Measurements from ENCODE around the gene ZDHHC1.

Gene ZDHHC1, protein sequence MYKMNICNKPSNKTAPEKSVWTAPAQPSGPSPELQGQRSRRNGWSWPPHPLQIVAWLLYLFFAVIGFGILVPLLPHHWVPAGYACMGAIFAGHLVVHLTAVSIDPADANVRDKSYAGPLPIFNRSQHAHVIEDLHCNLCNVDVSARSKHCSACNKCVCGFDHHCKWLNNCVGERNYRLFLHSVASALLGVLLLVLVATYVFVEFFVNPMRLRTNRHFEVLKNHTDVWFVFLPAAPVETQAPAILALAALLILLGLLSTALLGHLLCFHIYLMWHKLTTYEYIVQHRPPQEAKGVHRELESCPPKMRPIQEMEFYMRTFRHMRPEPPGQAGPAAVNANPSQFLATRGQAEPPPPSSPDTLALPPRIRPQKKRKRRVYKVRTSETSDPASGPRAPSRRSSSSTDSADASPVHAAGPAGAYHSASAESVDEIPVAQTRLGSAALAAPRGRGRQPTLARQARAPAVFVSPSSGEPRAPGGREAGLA

DNA sequence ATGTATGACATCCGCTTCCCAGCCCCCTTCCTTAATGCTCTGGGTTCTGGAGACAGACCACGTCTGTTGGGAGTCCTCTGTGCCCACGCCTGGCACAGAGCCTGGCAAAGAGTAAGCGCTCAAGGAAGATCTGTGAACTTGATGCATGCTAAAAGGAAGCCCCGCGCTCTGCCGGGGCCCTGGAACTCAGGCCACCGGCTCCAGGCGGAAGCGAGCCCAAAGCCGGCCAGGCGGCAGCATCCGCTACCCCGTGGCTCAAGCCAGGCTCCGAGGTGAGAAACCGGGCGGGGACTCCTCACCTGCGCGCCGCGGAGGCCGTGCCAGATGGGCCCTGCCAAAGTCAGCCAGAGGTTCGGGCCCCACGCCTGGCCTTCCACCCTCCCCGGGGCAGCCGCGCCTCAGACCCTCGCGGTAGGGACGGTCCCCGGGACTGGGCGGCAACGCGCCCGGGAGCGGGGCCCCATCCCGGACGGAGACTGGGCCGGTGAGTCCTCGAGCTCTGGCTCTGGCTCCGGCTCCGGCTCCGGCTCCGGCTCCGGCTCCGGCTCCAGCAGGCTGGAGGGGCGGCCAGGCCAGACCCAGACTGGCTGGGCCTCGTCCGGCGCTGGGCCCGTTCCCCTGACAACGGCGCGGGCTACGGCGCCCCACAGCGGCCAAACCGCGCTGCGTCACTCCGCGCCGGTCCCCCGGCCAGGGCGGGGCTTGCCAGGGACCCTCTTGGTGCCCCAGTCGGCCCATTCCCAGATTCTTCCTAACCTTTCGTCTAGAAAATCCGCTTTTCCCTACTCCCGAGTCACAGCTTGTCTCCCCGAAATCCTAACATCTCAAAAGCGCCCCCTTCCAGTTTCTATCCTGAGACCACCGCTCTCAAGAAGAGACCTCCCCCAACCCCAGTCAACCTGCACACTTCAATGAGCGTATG, at the start of gene ZDHHC1:
TSS of gene ZDHHC1 (minus strand) at position 606 of the 922 bp plus-strand sequence. CDS start 8,702 bp downstream, outside the sequence.
- no peak for FAIRE-seq

DNA sequence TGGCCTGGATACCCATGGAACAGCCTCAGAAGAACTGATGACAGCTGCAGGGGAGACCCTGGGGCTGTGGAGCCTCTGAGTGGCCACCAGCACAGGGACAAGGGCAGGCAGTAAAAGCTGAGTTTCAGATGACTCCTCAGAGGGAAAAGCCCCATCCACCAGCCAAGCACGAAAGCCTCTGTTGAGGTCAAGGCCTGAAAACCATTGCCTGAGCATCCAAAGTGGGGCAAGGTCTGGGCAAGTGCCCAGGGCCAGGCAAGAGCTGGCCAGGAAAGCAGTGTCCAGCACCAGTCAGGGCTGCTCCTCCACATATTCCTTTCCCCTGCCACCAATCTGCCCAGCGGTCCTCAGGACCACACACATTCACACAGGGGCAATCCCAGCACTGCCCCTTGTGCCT, 48.3 kb upstream of the ZDHHC1 start:
- no peak for FAIRE-seq

DNA sequence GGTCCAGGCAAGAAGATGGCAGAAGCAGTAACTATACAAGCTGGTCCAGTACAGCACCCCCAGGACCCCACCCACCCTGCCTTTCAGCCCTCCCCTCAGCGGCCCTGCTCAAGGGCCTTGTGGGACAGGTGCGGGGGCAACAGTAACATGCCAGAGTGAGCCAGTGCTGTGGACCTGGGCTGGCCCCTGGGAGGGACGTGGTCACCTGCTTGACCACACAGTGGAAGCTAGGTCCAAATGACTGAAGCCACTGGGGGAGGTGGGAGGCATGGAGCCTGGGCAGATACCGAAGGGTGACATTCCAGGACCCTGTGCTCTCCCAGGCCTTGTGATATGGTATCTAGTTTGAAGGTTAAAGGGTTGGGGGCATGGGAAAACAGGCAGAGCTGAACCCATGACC, 47.4 kb upstream of the ZDHHC1 start:
- FAIRE-seq = no peak

DNA sequence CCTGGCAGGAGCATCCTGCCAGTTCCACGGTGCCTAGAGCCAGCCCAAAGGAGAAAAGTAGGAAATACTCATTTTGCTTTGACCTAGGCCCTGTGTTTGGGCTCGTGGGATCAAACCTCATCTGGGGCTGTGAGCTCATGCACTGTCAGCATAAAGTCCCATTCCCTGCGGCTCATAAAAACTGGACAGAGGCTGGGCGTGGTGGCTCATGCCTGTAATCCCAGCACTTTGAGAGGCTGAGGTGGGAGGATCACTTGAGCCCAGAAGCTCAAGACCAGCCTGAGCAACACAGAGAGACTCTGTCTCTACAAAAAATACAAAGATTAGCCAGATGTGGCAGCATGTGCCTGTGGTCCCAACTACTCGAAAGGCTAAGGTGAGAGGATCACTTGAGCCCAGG, 46.8 kb upstream of the ZDHHC1 start:
- FAIRE-seq = no peak

DNA sequence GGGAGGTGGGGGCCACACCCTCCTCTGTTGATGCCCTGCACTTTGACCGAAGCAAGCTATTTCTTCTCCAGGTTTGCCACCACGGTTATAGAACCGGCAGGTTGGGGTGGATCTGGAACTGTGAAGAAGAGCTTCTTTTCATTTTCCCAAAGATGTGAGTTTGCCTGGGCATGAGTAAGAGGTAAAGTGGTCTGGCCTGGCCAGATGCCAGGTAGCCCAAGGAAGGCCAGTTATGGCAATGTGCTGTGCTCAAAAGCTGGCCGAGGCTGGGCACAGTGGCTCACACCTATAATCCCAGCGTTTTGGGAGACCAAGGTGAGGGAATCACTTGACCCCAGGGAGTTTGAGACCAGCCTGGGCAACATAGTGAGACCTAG, 46.0 kb upstream of the ZDHHC1 start:
- FAIRE-seq = no peak

DNA sequence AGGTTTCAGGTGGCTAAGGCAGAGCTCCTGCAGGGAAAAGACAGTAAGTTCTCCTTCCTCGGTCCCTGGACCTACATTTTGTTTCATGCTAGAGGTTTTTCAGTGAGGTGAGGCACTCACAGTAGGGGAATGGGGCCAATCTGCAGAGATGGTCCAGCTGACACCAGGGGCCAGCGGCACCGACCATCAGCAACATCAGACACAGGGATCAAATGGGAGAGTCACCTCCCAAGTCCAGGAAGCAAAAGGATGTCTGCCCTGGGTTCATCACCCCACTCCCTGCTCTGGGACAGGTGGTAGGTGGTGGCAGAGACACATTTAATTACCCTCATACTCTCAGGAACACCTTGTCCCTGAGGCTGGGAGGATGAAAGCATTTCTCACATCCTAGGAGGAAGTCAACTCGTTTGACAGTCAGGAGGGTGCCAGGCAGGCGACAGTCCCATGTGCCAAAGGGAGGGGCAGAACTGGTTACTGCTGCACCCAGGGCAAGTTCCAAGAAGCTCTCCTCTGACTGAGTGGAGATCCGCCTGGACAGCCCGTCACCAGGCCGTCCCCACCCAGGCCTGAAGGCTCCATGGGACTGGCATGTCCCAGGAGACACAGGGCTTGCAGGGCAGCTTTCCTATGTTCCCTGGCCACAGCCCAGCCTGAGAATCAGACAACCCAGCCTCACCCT, 45.5 kb upstream of the ZDHHC1 start:
- no peak for FAIRE-seq

DNA sequence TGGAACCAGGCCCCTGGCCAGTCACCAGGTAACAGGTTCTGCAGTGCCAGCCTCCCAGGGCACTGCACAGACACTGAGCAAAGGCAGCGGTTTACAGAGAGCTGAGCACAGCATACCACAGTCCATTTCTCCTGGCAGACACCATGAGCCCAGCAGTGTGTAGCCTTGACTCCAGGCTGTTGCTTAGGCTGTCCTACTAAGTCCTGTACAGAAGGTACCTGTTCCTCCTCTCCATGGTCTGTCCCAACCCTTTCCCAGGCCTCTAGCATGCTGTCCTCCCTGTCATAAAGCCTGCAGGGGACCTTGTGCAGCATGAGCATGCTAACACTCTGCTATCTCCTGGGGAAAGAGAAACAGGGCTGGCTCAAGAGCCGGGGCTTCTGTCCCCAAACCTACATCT, 44.7 kb upstream of the ZDHHC1 start:
- no peak for FAIRE-seq

DNA sequence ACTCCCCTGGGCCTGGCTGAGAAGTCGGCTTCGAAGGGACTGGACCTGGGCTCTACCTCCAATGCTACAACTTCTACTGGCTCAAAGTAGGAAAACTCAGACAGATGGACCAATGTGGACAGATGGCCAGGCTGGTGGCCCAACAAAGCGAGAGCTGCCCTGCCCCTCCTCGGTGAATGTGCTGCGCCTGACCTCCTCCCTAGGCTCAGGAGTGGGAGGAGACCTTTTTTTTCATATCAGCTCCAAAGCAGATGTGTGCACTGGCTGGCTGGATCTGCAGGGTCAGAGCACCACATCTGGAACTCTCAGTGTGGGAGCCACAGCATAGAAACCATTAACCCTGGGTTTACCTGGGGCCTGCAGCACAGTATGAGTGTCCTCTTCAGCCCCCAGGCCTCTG, 43.9 kb upstream of the ZDHHC1 start:
- no peak for FAIRE-seq

DNA sequence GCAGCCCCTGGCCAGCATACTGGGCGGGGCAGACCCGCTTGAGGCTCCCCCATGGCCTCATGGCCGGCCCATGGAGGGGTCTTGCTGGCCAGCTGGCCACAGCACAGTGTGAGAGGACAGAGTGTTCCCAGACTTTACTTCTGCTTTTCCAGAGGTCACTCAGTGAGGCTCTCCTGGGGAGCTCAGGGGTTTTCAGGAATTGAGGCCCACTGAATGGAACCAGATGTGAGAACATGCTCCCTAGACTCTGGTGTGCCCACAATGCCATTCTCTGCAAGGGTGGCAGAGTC, 43.5 kb upstream of the ZDHHC1 start:
- no peak for FAIRE-seq

DNA sequence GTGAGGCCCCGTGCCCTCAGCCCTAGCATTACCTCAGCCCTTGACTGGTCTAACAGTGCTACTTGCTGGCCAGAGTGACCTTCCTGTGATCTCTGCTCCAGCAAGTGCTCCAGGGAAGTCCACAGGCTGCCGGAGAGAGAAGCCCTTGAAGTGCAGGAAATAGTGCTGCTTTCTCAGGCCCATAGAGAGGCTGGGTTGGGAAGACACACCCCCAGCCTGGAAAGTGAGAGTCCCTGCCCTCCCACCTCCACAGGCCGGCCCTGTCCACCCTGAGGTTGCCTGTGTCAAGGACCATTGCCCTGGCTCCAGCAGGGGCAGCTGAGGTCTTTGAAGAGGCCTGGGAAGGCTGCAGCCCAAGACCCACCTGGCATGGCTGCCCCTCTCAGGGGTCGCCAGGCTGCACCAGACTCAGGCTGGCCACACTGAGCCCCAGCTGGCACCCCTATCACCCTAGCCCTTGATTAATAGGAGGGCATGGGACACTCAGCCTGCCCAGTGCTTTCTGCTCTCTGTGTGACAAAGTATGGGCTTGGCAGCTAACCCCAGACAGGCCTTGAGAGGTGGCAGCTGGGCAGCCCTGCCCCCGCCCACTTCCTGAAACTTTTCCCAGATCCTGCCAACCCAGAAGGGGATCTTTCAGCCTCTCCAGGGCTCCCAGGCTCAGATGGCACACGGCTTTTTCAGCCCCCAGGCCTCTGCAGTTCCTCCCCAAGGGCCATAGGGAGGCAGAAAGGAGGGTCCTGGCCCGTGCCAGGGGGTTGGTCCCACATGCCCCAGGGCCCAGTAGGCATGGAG, 43.0 kb upstream of the ZDHHC1 start:
- no peak for FAIRE-seq

DNA sequence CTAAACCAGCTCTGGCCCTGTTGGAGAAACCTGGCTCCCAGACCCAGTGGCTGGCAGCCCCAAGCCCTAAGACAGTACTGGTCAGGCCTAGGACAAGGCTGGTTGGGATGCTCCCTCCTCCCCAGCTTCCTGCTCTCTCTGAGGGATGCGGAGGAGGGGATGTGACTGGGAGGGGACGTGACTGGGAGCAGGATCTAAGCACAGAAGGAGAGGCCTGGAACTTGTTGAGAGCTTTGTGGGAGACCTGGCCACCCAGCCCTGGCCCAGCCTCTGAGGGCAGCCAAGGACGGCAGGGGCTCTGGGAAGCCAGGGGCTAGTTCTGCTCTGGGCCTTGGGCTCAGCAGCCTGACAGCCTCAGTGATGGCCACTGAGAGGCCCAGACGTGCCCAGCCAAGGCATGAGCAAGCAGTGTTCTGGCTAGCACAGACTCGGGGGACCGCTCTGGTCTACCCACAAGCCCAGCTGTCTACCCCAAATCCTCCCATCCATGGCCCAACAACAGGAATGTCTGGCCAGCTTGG, 41.9 kb upstream of the ZDHHC1 start:
- FAIRE-seq = no peak

DNA sequence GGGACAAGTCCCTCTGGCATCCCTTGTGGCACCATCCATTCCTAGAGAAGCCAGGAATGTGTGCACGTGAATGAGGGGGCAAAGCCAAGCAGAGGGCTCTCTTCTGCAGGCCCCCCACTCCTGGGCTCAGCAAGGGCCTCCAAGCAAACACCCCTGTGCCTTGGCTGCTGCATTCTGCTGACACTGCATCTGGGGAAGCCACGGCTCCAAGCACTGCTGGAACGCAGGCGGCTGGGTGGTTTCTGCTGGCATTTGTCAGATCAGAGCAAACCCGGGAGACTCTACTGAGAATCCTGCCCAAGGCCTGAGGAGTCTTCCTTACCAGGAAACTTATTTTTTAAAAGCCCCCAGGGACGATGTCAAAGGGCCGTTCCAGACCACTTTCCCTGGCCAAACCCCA, 41.3 kb upstream of the ZDHHC1 start:
- no peak for FAIRE-seq

DNA sequence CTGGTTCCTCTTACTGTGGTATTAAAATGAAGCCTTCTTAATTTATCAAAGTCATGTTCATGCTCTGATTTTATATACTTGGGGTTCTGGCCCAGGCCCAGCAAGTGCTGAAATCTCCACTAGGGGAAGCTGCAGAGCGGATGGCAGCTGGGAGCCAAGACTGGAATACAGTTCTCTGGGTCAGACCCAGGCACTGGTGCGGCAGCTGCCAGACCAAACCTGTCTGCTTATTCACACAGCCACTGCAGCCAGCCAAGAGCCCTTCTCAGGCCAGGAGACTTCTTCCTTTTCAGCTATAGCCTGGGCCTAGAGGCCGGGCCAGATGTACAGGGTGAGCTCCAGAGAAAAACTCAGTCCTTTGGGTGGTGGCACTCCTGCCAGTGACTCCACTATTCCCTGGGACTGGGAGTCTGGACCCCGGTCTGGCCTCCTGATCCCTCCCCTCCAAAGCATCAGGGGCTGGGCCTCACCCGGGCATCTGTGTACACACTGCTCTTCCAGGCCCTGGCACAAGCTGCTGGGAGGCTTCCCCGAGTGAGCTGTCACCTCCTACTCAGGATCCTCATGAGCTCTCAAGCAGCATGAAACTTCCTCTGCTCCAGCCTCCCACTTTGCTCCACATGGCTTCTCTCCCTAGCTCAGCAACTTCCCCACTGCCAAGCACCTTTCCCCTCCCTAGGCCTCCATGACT, 40.3 kb upstream of the ZDHHC1 start:
- FAIRE-seq = no peak

DNA sequence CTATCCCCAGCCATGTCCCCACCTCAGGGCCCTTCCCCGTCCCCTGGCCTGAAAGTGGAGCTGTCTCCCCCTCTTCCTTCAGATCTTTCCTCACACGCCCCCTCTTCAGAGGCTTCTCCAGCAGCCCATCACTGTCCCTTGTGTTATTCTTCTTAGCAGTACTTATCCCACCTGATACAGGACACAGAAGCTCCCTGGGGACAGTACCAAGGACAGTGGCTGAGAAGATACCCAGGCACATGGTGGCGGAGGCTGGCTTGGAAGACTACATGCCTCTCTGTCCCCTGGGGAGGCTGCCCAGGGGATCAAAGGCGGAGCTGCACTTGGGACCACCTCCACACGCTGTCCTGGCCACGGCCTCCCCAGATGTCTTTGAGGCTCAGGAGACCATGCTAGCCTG, 38.6 kb upstream of the ZDHHC1 start:
- FAIRE-seq = no peak

DNA sequence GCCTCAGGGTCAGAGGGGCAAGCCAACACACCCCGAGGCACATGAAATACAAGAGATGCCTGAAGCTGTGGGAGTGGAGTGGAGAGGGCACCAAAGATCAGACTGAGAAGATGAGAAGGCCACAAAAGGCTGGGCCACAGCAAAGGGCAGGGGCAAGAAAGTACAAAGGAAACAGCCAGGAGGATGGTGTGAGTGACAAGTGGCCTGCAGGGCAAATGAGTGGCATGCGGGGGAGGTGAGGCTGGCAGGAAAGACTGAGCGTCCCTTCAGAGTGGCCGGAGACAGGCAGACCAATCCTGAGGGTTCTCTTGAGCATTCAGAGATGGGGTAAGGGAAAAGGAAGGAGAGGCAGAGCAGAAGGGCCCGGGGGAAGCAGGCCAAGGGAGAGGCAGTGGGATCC, 37.8 kb upstream of the ZDHHC1 start:
- FAIRE-seq = no peak

DNA sequence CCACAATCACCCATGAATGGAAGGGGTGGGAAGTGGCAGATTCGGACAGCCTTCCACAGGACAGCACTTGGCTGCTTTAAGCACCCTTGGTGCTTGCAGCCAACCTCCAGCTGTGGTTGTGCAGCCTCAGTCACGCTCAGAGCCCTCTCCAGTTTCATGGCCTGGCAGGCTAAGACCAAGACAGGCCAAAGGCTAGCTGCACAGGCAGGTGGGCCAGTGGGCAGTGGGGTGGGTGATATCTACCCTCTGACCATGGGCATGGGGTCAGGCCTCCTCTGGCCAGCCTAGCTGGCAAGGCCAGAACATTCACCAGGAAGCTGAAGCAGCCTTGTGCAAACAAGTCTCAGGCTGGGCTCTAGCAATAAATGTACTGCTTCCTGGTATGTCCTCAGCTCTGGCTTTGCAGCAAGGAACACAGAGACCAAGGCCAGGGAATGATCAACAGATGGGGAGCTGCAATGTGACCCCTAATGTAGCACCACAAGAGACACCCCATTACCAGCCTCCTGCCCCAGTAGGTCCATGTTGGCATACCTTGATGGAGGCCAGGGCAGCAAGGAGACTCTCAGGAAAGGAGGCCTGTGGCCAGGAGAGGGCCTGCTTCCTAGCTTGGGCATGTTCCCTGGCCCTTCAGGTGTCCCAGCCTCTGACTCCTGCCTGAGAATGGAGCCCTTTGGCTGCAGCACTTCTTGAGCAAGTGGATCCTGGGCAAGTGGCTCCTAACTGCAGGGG, 35.6 kb upstream of the ZDHHC1 start:
- FAIRE-seq = no peak

DNA sequence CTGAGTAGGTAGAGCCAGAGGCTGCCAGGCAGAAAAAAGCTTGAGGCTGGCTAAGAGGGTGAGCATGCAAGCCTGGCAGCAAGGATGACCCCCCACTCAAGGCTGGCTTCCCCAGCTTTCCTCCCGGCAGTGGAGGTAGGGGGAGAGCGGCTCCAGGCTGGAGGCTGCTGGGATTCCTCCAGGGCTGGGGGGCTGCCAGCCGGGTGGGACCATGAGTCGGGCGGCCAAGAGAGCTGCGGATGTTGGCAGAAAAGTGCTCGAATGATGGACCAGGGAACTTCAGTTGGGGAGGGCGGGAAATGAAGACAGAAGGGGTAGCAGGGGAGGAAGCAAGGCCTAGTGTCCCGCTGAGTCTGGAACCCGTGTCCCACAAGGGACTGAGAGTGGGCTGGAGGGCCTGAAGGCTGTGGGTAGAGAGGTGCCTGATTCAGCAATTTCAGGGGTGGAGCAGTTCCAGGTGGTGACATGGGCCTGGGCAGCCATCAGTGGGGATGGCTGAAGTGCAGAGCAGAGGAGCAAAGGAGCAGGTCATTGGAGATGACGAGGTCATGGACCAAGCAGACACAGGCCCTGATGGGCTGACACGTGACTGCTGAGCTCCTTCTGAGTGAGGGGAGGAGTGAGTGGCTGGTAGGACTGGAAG, 34.9 kb upstream of the ZDHHC1 start:
- FAIRE-seq = no peak

DNA sequence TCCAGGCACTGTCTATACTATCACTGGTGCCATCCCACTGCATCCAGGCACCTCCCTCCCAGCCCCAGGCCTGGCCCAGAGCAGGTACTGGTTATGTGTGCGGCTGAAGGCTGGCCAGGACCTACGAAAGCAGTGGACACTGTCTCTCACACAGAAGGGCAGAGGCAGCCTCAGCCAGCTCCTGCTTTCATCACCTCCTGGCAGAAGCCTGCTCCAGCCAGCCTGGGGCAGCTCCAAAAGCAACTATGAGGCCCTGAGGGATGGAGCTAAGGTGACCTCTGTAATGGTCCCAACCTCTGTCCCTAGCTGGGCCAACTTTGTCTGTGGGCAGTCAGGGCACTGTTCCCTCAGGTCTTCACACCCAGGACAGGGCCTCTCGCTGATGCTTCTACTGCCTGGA, 33.5 kb upstream of the ZDHHC1 start:
- no peak for FAIRE-seq

DNA sequence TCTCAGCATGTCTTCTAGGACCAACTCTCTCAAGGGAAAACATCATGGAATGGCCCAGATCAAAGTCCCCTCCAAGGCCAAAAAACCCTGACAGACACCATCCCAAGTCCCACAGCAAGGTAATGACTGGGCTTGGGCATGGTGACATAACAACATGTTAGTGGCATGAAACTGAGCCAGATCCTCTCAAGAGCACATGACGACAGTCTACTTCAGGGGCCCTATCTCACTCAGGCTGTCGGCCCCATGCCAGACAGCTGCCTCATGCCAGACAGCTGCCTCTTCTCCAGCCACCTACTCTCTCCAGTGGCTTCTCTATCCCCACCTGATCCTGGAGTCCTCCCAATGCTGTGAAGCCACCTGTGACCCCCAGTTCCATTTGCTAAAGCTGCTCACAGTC, 33.1 kb upstream of the ZDHHC1 start:
- FAIRE-seq = no peak

DNA sequence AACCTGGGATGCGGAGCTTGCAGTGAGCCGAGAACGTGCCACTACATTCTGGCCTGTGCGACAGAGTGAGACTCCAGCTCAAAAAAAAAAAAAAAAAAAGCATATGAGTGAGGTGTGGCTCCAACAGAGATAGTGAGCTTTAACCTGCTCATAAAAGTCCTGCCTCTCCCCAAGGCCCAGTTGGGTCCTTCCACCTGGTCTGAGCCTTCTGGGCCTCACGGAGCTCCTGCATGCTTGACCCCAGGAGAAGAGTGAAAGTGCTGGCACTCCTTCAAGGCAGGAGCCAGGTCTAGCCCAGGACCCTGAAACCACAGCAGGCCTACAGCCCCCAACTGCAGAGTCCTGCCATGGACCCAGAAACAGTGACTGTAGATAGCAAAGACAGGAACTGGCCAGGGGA, 32.3 kb upstream of the ZDHHC1 start:
- no peak for FAIRE-seq
